HPDE6-E6E7 (cell line): ENCODE measurements around the gene ABCG1.

Experiments used
- DNase-seq: peaks from one replicate; pipeline ENCODE4 v3.0.0; 2011; ENCODE audit warnings: missing footprints; ENCODE audit errors: extremely low spot score

ABCG1 gene

GRCh38 chr21:42304556-42305454 is 85.9 kb downstream of the ABCG1 start:
- DNase-seq = no peak

- no peak for DNase-seq
These were observed 86.8 kb downstream of the ABCG1 start for GRCh38 chr21:42305707-42306147.

- no peak for DNase-seq
These were observed 87.6 kb downstream of the ABCG1 start for GRCh38 chr21:42306366-42307035.

GRCh38 chr21:42307106-42307505 is 88.2 kb downstream of the ABCG1 start:
- no peak for DNase-seq

GRCh38 chr21:42308161-42308913 is 89.4 kb downstream of the ABCG1 start:
- DNase-seq = no peak

- no peak for DNase-seq
These were observed 90.2 kb downstream of the ABCG1 start for GRCh38 chr21:42308914-42309752.

GRCh38 chr21:42309753-42310213 is 90.8 kb downstream of the ABCG1 start:
- DNase-seq = peak; percentile 34

- DNase-seq = no peak
These were observed 91.6 kb downstream of the ABCG1 start for GRCh38 chr21:42310411-42311001.

- no peak for DNase-seq
These were observed 92.2 kb downstream of the ABCG1 start for GRCh38 chr21:42311160-42311559.

- DNase-seq = no peak
These were observed 93.1 kb downstream of the ABCG1 start for GRCh38 chr21:42311816-42312625.

- DNase-seq = no peak
These were observed 93.7 kb downstream of the ABCG1 start for GRCh38 chr21:42312626-42313104.

- no peak for DNase-seq
These were observed 94.6 kb downstream of the ABCG1 start for GRCh38 chr21:42313501-42313969.

GRCh38 chr21:42314616-42315295 is 95.8 kb downstream of the ABCG1 start:
- DNase-seq = no peak

- no peak for DNase-seq
These were observed 96.5 kb downstream of the ABCG1 start, which contains the start of gene TFF3 for GRCh38 chr21:42315296-42315891. Gene TFF3 (minus strand): TSS chr21:42315409. CDS start chr21:42315374, 35 bp downstream.

GRCh38 chr21:42316891-42317290 is 98.0 kb downstream of the ABCG1 start:
- no peak for DNase-seq

- no peak for DNase-seq
These were observed 98.4 kb downstream of the ABCG1 start for GRCh38 chr21:42317341-42317741.

- DNase-seq = no peak
These were observed 99.1 kb downstream of the ABCG1 start for GRCh38 chr21:42317826-42318746.
